Neuronal stem cell (in vitro differentiated cells): Measurements from ENCODE around the gene MCUR1.
"Not testable (repeated sequence)": the region's sequence is repeated elsewhere in the genome, so short reads cannot be mapped to it uniquely, and the experiment has no call there.

Source experiments
- DNase-seq: peaks from one replicate; pipeline ENCODE4 v3.0.0-alpha.2; 2013; ENCODE audit warnings: low spot score
- H2AFZ ChIP-seq: one replicate; pipeline ENCODE4 v1.6.1; 2013; ENCODE audit warnings: mild to moderate bottlenecking, low read length, inconsistent platforms
- H2AK5ac ChIP-seq: 2 replicates; pipeline ENCODE4 v1.6.1; 2013; ENCODE audit warnings: low read depth, mild to moderate bottlenecking, inconsistent platforms, low read length, moderate library complexity, mixed read lengths
- H2BK120ac ChIP-seq: 2 replicates; pipeline ENCODE4 v1.6.1; 2013; ENCODE audit warnings: low read depth, mild to moderate bottlenecking, inconsistent platforms, low read length, moderate library complexity, mixed read lengths
- H2BK12ac ChIP-seq: one replicate; pipeline ENCODE4 v1.6.1; 2013; ENCODE audit warnings: low read length, inconsistent platforms
- H2BK15ac ChIP-seq: 2 replicates; pipeline ENCODE4 v1.6.1; 2013; ENCODE audit warnings: mild to moderate bottlenecking, low read length, inconsistent platforms, mixed read lengths
- H2BK5ac ChIP-seq: one replicate; pipeline ENCODE4 v1.6.1; 2013; ENCODE audit warnings: inconsistent platforms, mild to moderate bottlenecking, low read length, moderate library complexity
- H3K14ac ChIP-seq: one replicate; pipeline ENCODE4 v1.6.1; 2013; ENCODE audit warnings: low read length, inconsistent platforms
- H3K18ac ChIP-seq: 2 replicates; pipeline ENCODE4 v1.6.1; 2013; ENCODE audit warnings: low read length, inconsistent platforms
- H3K23ac ChIP-seq: 2 replicates; pipeline ENCODE4 v1.6.1; 2013; ENCODE audit warnings: low read depth, mild to moderate bottlenecking, mixed read lengths, low read length, inconsistent platforms; ENCODE audit not compliant: poor library complexity
- H3K27ac ChIP-seq: replicated peaks from 3 replicates; pipeline ENCODE4 v1.5.1; 2013; ENCODE audit warnings: low read length, inconsistent platforms
- H3K27me3 ChIP-seq, 3 experiments: 2 replicates each; pipeline ENCODE4 v1.6.1; 2013; ENCODE audit warnings: low read length in 3 of 3, mild to moderate bottlenecking in 2 of 3, inconsistent platforms in 1 of 3, low read depth in 1 of 3, mixed read lengths in 1 of 3, moderate library complexity in 1 of 3; ENCODE audit not compliant: control insufficient read depth in 3 of 3, insufficient read depth in 3 of 3
- H3K36me3 ChIP-seq, 2 donors: replicated peaks in 1 of 2; 2 replicates each; pipeline ENCODE4 v1.6.1; 2013; ENCODE audit warnings: low read length in 2 of 2; ENCODE audit not compliant: control insufficient read depth in 2 of 2, insufficient read depth in 2 of 2
- H3K4ac ChIP-seq: 2 replicates; pipeline ENCODE4 v1.6.1; 2013; ENCODE audit warnings: inconsistent platforms, mild to moderate bottlenecking, low read length, moderate library complexity
- H3K4me1 ChIP-seq, 2 donors: 1 replicate in 1 of 2; 2 replicates in 1 of 2; pipeline ENCODE4 v1.6.1; 2013; ENCODE audit warnings: low read length in 2 of 2, low read depth in 1 of 2; ENCODE audit not compliant: control insufficient read depth in 2 of 2, insufficient read depth in 1 of 2
- H3K4me2 ChIP-seq: one replicate; pipeline ENCODE4 v1.6.1; 2013; ENCODE audit warnings: mild to moderate bottlenecking, low read length, inconsistent platforms; ENCODE audit not compliant: insufficient read depth, poor library complexity, severe bottlenecking
- H3K4me3 ChIP-seq, 2 donors: 2 replicates each; pipeline ENCODE4 v1.5.1; 2013; ENCODE audit warnings: low read length in 2 of 2, mild to moderate bottlenecking in 2 of 2, inconsistent platforms in 1 of 2, moderate library complexity in 1 of 2
- H3K79me1 ChIP-seq: one replicate; pipeline ENCODE4 v1.6.1; 2013; ENCODE audit warnings: low read depth, mild to moderate bottlenecking, inconsistent platforms, low read length, moderate library complexity
- H3K9ac ChIP-seq: one replicate; pipeline ENCODE4 v1.6.1; 2013; ENCODE audit warnings: mild to moderate bottlenecking, low read depth, low read length, inconsistent platforms; ENCODE audit not compliant: poor library complexity
- H3K9me3 ChIP-seq, 2 donors: replicated peaks in 1 of 2; 2 replicates each; pipeline versions ENCODE3 to v1.6.1; 2013; ENCODE audit warnings: low read length in 2 of 2, mild to moderate bottlenecking in 2 of 2, inconsistent platforms in 1 of 2, low read depth in 1 of 2, mixed read lengths in 1 of 2, moderate library complexity in 1 of 2; ENCODE audit not compliant: control insufficient read depth in 2 of 2, insufficient read depth in 1 of 2
- H4K8ac ChIP-seq: one replicate; pipeline ENCODE4 v1.6.1; 2013; ENCODE audit warnings: low read depth, mild to moderate bottlenecking, inconsistent platforms, low read length, moderate library complexity
- H4K91ac ChIP-seq: one replicate; pipeline ENCODE4 v1.6.1; 2013; ENCODE audit warnings: low read length, low read depth, mild to moderate bottlenecking, inconsistent platforms; ENCODE audit not compliant: poor library complexity
- WGBS, 2 donors: extraction: QIAGEN DNeasy Blood & Tissue Kit; methylation state at CpG; one replicate each; pipeline ENCODE4 v1.1.7; 2013; ENCODE audit warnings: missing lambda C conversion rate in 2 of 2, mixed read lengths in 1 of 2; ENCODE audit not compliant: insufficient read length in 2 of 2, insufficient replicate concordance in 1 of 2; ENCODE audit errors: extremely low coverage in 2 of 2; 5-methylcytosine and 5-hydroxymethylcytosine counted together

MCUR1 gene

GRCh38 chr6:13830803-13831202 is 16.4 kb upstream of the MCUR1 start:
- Histone ChIP-seq H4K8ac (no peak overlapping the region), H3K4me1 (no peaks in the 10 kb centered on the region), H3K9ac (no peak overlapping the region), H4K91ac (no peak overlapping the region), H3K4me3 (no peak overlapping the region), H2BK15ac (no peak overlapping the region), H2AK5ac (no peak overlapping the region), H3K4ac (no peak overlapping the region), H3K27ac (no peak overlapping the region), H3K27me3 (no peaks in the 10 kb centered on the region), H2BK120ac (no peak overlapping the region), H3K4me2 (no peak overlapping the region), H3K23ac (no peak overlapping the region), H2BK5ac (no peak overlapping the region), H3K36me3 (no peaks in the 10 kb centered on the region), H3K79me1 (no peaks in the 10 kb centered on the region), H3K18ac (no peak overlapping the region), H2BK12ac (no peak overlapping the region), H3K14ac (no peak overlapping the region), H3K9me3 (peaks cover 0 to 3% of the 10 kb centered on the region in 2 donors), H2AFZ (no peak overlapping the region)
- no CpG with 5 or more reads among the region's 4 CpGs for WGBS, 2 donors
- no peak for DNase-seq

GRCh38 chr6:13829419-13829818 is 15.1 kb upstream of the MCUR1 start:
- not testable (repeated sequence) for H2BK5ac ChIP-seq, H2BK12ac ChIP-seq, H3K4me3 ChIP-seq, H3K36me3 ChIP-seq, H4K8ac ChIP-seq, H3K23ac ChIP-seq, H3K14ac ChIP-seq, H3K4me1 ChIP-seq, H3K4ac ChIP-seq, H3K9me3 ChIP-seq, H3K18ac ChIP-seq, DNase-seq, H2BK120ac ChIP-seq, H3K79me1 ChIP-seq, H2AFZ ChIP-seq, H4K91ac ChIP-seq, H3K27me3 ChIP-seq, H2AK5ac ChIP-seq, H2BK15ac ChIP-seq, H3K4me2 ChIP-seq, H3K9ac ChIP-seq, H3K27ac ChIP-seq
- no CpG with 5 or more reads among the region's 5 CpGs for WGBS, 2 donors

- not testable (repeated sequence) for H3K36me3 ChIP-seq, H4K91ac ChIP-seq, H3K27ac ChIP-seq, H2BK120ac ChIP-seq, DNase-seq, H2AFZ ChIP-seq, H3K9ac ChIP-seq, H3K14ac ChIP-seq, H4K8ac ChIP-seq, H3K4ac ChIP-seq, H2BK15ac ChIP-seq, H2BK5ac ChIP-seq, H3K9me3 ChIP-seq, H2AK5ac ChIP-seq, H3K4me1 ChIP-seq, H3K23ac ChIP-seq, H3K27me3 ChIP-seq, H3K79me1 ChIP-seq, H3K4me2 ChIP-seq, H2BK12ac ChIP-seq, H3K4me3 ChIP-seq, H3K18ac ChIP-seq
- no CpG with 5 or more reads among the region's 11 CpGs for WGBS, 2 donors
Observed at GRCh38 chr6:13828656-13829301, 14.4 kb upstream of the MCUR1 start.

GRCh38 chr6:13827032-13827431 is 12.7 kb upstream of the MCUR1 start:
- no peaks in the 10 kb centered on the region for H3K27me3 ChIP-seq
- no peak for DNase-seq
- H3K27ac ChIP-seq = no peak overlapping the region
- no CpG with 5 or more reads among the region's 2 CpGs for WGBS, 2 donors
- no peak overlapping the region for H2BK12ac ChIP-seq
- no peaks in the 10 kb centered on the region for H3K79me1 ChIP-seq
- H2AFZ ChIP-seq = no peak overlapping the region
- no peak overlapping the region for H3K4me2 ChIP-seq
- no peak overlapping the region for H2BK15ac ChIP-seq
- H3K23ac ChIP-seq = no peak overlapping the region
- peaks cover 0 to 3% of the 10 kb centered on the region in 2 donors for H3K9me3 ChIP-seq
- H3K36me3 ChIP-seq = no peaks in the 10 kb centered on the region
- no peak overlapping the region for H4K91ac ChIP-seq
- H3K18ac ChIP-seq = no peak overlapping the region
- H4K8ac ChIP-seq = no peak overlapping the region
- H2BK120ac ChIP-seq = no peak overlapping the region
- no peaks in the 10 kb centered on the region for H3K4me1 ChIP-seq
- H3K4me3 ChIP-seq = no peak overlapping the region
- H2AK5ac ChIP-seq = no peak overlapping the region
- no peak overlapping the region for H3K9ac ChIP-seq
- no peak overlapping the region for H3K4ac ChIP-seq
- H2BK5ac ChIP-seq = no peak overlapping the region
- no peak overlapping the region for H3K14ac ChIP-seq
